ENCODE results near the gene TBC1D10B.

- TF ChIP-seq CTCF (IDR thresholded peaks at IDR 0.05) (no peak), POLR2AphosphoS5 (IDR thresholded peaks at IDR 0.05) (no peak)
Measured at GRCh38 chr16:30352488-30353401, 17.5 kb downstream of the TBC1D10B start.

Measured in suprapubic skin (tissue), 3 donors.